Effector CD4-positive, alpha-beta T cell (primary cell): ENCODE data around the gene ZMYM3.

Experiments
- DNase-seq: peaks from one replicate; pipeline ENCODE4 v3.0.0-alpha.2; 2020

The ZMYM3 gene

DNA sequence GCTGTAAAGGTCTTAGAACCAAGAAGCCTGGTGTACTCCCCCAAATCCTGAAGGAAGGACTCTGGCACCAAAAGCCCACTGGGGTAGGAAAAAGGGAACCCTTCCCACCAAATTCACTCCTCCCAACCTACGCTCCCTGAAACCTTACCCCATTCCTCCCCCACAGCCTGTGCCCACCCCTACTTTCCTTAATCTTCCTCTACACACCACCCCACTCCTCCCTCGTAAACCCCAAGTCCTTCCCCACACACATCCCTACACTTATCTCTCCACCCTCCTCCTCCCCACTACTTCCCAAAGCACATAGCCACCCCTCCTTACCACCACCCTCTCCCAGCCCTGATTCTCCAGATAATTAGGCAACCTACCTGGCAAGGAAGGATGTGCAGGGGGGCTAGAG is 1.7 kb downstream of the ZMYM3 start:
- DNase-seq: no peak

- DNase-seq: no peak
Measured at GRCh38 chrX:71251466-71251973, 2.4 kb downstream of the ZMYM3 start.

- DNase-seq: no peak
Measured at GRCh38 chrX:71250841-71251240, 3.1 kb downstream of the ZMYM3 start.

DNA sequence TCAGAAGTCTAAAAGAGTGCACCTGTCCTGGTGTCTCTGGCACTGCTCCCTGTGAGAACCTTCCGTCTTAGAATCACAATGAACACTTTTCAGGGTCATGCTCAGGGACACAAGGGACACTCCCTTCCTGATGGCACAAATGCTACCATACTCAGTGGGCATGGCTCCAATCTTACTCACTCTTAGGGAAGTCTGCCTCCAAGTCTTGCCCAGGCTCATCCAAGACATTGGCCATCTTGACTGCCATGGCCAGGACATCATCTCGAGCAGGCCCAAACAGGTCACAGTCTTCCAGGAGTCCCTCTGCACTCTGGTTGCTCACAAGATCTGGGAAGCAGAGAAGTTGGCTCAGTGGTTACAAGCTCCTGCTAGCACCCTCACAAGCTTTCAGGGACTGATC is 8.8 kb downstream of the ZMYM3 start:
- no peak for DNase-seq

DNA sequence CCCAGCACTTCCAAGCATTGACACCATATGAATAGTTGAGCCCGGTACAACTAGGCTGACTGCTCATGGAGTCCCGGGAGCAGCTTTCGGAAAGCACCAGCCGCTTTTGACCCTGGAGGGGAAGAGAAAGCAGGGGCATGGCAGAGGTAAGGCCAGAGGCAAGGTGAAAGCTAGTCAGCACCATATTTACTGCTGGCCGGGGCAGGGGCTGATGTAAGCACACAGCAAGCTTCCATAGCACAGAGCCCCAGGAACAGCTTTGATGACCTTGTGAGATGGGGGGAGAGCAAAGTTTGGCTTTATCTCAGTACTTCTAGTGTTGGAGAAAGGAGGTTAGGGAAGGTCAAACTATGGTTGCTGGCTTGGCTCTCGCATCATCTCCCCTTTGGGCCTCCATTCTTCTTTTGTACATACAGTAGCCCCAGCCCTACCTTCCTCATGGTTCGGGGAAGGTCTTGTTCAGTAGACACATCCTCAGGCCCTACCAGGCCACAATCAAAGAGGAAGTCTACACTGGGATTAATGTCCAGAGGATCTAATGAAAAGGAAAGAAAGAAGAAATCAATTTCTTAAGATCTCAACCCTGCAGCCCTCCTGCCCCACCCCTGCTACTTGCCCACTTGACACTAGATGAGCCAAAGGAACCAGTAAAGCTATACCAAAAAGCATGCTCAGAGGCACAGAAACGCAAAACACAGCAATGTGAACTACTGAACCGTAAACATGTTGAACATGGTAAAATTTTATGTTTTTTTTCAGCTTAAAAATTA is 9.4 kb downstream of the ZMYM3 start:
- DNase-seq: no peak

- DNase-seq: no peak
Measured at GRCh38 chrX:71241301-71241700, 12.6 kb downstream of the ZMYM3 start.

- DNase-seq: no peak
Measured at GRCh38 chrX:71239781-71240180, 14.2 kb downstream of the ZMYM3 start.

GRCh38 chrX:71236836-71237235 is 17.1 kb downstream of the ZMYM3 start:
- DNase-seq: no peak

DNA sequence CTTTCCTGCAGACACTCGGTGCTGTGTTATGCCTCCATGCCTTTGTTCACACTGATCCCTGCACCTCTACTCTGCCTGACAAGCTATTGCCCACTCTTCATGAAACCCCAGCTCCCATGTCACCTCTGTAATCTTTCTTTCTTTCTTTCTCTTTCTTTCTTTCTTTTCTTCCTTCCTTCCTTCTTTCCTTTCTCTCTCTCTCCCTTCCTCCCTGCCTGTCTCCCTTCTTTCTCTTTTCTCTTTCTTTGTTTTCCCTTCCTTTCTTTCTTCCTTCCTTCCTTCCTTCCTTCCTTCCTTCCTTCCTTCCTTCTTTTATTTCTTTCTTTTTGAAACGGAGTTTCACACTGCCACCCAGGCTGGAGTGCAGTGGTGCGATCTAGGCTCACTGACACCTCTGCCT is 18.5 kb downstream of the ZMYM3 start:
- no peak for DNase-seq

GRCh38 chrX:71228063-71228642 is 25.8 kb downstream of the ZMYM3 start:
- no peak for DNase-seq

DNA sequence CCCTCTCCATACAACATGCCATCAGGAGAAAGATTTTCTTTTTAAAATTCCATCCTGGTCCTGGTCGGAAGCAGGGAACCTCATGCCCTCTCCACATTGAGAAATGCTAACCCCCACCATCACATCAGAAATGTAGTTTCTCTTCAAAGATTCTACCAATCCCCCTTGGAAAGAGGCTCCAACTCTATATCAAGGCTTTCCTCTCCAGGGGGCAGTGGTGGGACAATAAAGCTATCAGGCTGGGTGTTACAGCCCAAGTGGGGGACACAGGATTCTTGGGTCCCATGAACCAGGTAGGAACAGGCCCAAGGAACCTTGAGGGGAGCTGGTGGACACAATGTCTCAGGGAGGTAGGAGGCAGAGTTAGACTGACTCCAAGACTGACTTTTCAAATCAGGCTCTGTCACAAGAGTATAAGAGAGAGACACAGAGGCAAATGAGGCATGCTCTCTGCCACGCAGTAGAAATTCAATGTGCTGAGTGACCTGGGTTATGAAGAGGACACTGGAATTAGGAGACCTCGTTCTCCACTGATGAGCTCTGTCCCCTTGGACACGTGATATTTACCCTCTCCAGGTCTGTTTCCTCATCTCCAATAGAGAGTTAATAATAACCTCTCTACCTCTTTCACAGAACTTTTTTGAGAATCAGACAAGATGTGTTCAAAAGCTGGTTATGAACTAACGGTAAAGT is 26.4 kb downstream of the ZMYM3 start:
- no peak for DNase-seq

- DNase-seq: no peak
Measured at GRCh38 chrX:71225676-71226075, 28.3 kb downstream of the ZMYM3 start.

DNA sequence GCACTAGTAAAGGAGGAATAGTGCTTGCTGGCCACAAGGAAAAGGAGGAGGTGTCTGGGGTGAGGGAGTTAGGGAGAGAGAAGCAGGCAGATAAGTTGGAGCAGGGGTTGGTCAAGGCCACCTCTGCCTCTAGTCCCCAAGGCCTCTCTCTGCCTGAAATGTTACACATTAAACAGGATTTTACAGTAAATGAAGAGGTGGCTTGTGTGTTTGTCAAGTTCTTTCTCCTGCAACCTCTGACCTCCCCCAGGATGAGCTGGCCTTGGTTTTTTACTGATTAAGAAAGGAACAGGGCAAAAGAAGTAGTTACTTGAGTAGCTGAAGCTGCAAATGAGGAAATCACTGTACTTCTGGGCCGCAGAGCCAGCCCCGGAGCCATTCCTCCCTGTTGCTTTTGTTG is 28.9 kb downstream of the ZMYM3 start:
- no peak for DNase-seq

DNA sequence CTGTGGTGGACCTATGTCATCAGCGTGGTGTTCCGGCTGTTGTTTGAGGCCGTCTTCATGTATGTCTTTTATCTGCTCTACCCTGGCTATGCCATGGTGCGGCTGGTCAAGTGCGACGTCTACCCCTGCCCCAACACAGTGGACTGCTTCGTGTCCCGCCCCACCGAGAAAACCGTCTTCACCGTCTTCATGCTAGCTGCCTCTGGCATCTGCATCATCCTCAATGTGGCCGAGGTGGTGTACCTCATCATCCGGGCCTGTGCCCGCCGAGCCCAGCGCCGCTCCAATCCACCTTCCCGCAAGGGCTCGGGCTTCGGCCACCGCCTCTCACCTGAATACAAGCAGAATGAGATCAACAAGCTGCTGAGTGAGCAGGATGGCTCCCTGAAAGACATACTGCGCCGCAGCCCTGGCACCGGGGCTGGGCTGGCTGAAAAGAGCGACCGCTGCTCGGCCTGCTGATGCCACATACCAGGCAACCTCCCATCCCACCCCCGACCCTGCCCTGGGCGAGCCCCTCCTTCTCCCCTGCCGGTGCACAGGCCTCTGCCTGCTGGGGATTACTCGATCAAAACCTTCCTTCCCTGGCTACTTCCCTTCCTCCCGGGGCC is 29.7 kb downstream of the ZMYM3 start:
- DNase-seq: no peak

DNA sequence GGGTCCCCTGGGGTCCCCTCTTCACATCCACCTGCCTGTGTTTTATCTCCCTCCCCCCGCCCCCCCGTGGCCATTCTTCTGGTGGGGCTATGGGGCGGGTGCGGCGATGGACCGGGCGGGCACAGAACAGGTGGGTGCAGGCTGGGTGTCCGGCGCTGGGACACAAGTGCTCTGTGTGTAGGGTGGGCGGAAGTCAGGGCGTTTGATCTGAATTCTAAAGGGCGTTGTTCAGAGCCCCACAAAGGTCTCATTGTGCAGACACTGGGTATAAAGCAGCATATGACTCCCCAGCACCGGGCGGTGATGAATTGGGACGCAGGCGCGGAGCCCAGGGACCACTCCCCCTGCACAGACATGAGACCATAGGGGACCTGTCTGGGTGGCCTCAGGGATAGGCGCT is 31.0 kb downstream of the ZMYM3 start, which contains the start of gene GJB1:
GJB1 (plus strand) TSS at position 296 of the 400 bp plus-strand sequence. CDS start 484 bp downstream, outside the sequence.
- no peak for DNase-seq

- no peak for DNase-seq
Measured at GRCh38 chrX:71221145-71221544, 32.8 kb downstream of the ZMYM3 start.

DNA sequence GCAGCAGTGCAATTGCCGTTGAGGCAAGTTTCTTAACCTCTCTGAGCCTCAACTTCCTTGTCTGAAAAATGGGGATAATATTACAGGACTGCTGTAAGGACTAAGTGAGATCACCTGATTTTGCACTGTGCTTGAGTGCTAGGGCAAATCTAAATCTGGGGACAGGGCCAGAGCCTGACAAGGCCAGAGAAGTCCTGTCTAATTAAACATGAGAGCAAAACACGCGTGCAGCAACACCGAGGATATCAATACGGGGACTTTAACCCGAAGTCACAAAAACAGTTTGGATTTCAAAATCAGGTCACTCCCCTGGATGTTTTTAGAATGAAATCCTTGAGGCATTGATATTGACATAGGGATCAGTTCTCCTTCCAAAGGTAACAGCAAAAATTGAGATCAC is 36.6 kb downstream of the ZMYM3 start:
- no peak for DNase-seq

DNA sequence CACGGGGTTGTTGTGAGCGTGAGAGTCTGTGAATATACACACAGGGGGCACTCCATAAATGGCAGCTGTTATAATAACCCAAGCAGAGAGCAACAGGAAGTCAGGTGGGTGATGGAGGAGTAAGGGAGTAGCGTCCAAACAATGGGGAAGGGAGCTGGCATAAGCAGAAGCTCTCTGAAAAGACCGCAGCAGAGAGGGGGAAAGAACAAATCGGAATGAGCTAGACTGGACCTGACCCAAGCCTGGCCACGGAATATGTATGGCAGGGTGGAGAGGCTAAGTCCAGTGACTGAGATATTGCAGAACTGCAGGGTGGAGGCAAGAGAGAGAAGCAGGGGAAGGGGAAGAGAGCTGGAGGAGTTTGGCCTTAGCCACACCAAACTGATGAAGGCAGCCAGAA is 37.5 kb downstream of the ZMYM3 start:
- DNase-seq: no peak

DNA sequence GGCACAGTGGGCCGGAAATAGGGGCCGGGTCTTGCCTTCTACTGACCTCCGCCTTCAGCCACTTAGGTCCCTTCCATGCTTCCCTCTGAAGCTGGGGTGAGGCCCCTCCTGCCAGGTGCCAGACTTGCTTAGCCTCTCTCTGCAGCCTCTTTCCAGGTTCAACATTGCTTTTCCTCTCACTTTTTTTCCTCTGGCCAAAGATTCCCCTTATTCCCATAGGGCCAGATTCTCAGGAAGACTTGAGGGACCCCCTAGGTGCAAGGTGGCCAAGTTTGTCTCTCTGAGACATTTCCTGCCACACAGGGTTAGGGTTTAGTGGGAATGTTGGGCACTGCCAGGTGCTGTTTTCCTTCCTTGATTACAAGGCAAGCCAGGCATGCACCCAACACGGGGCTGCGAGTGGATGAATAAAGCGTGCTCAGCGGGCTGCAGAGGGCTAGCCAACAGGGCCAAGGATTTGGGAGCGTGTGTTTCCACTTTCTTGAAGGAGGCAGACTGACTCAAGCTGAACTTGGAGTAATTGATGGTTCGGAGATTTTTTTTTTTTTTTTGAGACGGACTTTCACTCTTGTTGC is 38.5 kb downstream of the ZMYM3 start:
- no peak for DNase-seq

DNA sequence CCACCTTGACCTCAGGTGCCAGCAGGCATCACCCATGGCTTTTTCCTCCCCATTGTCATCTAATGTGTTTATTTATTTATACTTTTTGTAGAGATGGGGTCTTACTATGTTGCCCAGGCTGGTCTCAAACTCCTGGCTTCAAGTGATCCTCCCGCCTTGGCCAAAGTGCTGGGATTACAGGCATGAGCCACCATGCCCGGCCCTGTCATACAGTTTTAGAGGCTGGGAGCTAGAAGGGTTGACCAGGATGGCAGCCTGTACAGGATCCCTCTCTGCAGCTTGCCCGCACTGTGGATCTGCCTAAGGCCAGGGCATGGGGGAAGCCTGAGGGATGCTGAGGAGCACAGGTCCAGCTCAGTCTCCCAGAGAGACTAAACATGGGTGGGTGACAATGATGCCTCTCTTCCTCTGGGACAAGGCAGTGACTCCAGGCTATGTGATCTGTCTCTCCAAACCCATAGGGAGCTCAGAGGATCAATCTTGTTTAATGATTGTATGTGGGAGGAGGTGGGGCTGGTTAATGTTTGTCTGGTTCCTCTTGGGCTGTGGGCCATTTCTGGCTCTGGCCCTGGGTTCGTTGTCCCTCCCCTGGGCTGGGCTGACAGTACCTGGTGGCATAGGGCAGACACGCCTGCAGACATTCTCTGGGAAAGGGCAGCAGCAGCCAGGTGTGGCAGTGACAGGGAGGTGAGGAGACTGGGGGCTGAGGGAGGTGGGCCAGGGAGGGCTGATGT is 39.2 kb downstream of the ZMYM3 start:
- no peak for DNase-seq

DNA sequence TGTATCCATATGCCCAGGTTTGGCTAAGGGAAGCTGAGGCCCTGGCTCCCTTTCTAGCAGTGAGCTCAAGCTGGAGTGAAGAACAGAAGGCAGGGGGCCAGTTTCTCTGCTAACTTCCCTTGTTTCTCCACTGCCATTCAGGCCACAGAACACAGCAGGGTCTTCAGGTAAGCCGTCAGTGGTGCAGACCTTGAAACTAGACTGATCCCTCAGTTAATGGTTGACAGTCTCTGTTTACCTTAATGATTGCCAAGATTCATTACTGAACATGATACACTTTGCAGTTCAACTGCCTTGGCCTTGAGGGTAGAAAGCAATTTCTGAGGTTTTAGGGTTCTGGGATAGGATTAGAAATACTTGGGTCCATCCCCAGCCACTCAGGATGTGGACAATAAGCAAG is 39.8 kb downstream of the ZMYM3 start:
- no peak for DNase-seq

DNA sequence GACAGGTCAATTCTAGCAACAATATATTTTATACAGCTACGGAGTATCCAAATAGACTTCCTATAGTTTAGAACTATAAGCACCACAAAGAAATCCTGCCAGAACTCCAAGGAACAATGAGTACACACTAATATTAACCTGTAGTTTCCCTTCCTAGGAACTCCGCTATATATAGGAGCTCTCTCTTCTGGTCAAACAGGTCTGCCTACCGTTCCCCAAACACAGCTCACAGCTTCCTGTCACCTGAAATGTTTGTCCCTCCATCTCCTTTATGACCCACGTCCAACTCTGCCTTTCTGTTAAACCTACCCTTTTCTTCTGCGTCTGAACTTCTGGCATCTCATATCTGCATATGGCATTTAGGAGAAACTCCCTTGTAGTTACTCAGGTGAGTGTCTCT is 41.4 kb downstream of the ZMYM3 start:
- no peak for DNase-seq
